GM03348 (cell line): ENCODE data around the gene CSPG4.
A peak's percentile ranks its signal among the peaks of the same experiment; 100 is the strongest.
"Not testable (repeated sequence)": the region's sequence is repeated elsewhere in the genome, so short reads cannot be mapped to it uniquely, and the experiment has no call there.

ENCODE experiments used
- DNase-seq: peaks from one replicate; pipeline ENCODE4 v3.0.0; 2012; ENCODE audit warnings: low spot score

The CSPG4 gene

GRCh38 chr15:75723847-75724660, 11.4 kb upstream of the CSPG4 start:
- DNase-seq: peak; percentile 94

- no peak for DNase-seq
Measured at GRCh38 chr15:75723171-75723846, 10.7 kb upstream of the CSPG4 start.

- DNase-seq: no peak
Measured at GRCh38 chr15:75721923-75722870, 9.5 kb upstream of the CSPG4 start.

- DNase-seq: no peak
Measured at GRCh38 chr15:75721480-75721922, 8.9 kb upstream of the CSPG4 start.

GRCh38 chr15:75720787-75721479, 8.3 kb upstream of the CSPG4 start:
- DNase-seq: no peak

GRCh38 chr15:75720297-75720696, 7.6 kb upstream of the CSPG4 start:
- DNase-seq: no peak

- peak; percentile 74 for DNase-seq
Measured at GRCh38 chr15:75718328-75718727, 5.7 kb upstream of the CSPG4 start.

- DNase-seq: not testable (repeated sequence)
Measured at GRCh38 chr15:75717001-75717400, 4.4 kb upstream of the CSPG4 start.

- not testable (repeated sequence) for DNase-seq
Measured at GRCh38 chr15:75716249-75716950, 3.8 kb upstream of the CSPG4 start.

GRCh38 chr15:75715312-75715832, 2.7 kb upstream of the CSPG4 start:
- DNase-seq: not testable (repeated sequence)

GRCh38 chr15:75714195-75714594, 1.5 kb upstream of the CSPG4 start:
- no peak for DNase-seq

GRCh38 chr15:75713338-75713895, 769 bp upstream of the CSPG4 start:
- no peak for DNase-seq

- DNase-seq: not testable (repeated sequence)
Measured at GRCh38 chr15:75711495-75711894, 1.2 kb downstream of the CSPG4 start.

- not testable (repeated sequence) for DNase-seq
Measured at GRCh38 chr15:75710874-75711273, 1.8 kb downstream of the CSPG4 start.

GRCh38 chr15:75709458-75709857, 3.2 kb downstream of the CSPG4 start:
- not testable (repeated sequence) for DNase-seq

GRCh38 chr15:75706682-75706954, 6.0 kb downstream of the CSPG4 start:
- DNase-seq: no peak

- no peak for DNase-seq
Measured at GRCh38 chr15:75705854-75706681, 6.6 kb downstream of the CSPG4 start.

- not testable (repeated sequence) for DNase-seq
Measured at GRCh38 chr15:75705375-75705774, 7.3 kb downstream of the CSPG4 start.

GRCh38 chr15:75704618-75705017, 8.0 kb downstream of the CSPG4 start:
- DNase-seq: no peak

- no peak for DNase-seq
Measured at GRCh38 chr15:75704263-75704615, 8.4 kb downstream of the CSPG4 start.
